IPS-18c (cell line): ENCODE results near the gene RNASE3.
"Not testable (repeated sequence)": the region's sequence is repeated elsewhere in the genome, so short reads cannot be mapped to it uniquely, and the experiment has no call there.

Experiments
- H3K4me3 ChIP-seq: 2 replicates; pipeline ENCODE4 v1.7.0; 2013; ENCODE audit warnings: low read depth, mild to moderate bottlenecking, low read length, moderate library complexity; ENCODE audit not compliant: insufficient read depth
- H3K9me3 ChIP-seq: one replicate; pipeline ENCODE4 v1.6.1; 2013; ENCODE audit warnings: mild to moderate bottlenecking, low read length, moderate library complexity; ENCODE audit not compliant: control insufficient read depth, insufficient read depth

Gene RNASE3

DNA sequence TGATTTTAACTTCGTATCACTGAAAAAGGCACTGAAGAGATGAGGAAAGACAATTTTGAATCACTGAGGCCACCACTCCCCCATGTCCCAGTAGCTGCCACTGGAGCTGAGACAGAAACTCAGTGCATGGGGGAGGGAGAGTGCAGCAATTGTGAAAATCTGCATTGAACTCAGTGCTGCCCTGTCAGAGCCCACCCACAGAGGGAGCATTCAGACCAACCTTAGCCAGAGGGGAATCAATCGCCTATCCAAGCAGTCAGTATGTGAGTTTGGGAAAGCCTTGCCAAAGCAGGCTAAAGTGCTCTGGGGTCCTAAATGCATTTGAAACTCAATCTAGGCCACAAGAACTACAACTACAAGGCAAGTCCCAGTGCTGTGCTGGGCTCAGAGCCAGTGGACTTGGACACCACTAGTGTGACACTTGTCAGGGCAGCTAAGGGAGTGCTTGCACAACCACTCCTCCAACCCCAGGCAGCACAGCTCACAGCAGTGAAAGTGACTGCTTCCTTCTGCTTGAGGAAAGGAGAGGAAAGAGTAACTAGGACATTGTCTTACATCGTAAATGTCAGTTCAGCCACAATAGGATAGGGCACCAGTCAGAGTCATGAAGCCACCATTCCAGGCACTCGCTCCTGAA lies 13.3 kb downstream of the RNASE3 start:
- no peak overlapping the region for H3K4me3 ChIP-seq
- H3K9me3 ChIP-seq: no peaks in the 10 kb centered on the region

DNA sequence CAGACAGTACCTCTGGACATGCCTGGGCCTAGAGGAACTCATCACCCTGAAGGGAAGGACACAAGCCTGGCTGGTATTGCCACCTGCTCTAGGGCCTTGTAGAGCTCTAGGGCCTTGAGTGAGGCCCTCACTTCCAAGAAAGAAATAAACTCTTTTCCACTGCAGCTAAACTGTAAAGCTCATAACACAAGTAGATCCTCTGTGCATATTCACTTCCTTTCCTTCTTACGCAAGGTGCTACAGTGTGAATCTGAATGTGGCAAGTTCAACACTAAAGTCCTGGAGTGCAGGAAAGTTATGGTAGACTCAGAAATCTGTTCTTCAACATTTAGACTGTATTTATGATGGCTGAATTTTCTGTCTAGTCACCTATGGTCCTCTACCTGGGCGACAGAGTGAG lies 14.5 kb downstream of the RNASE3 start:
- H3K9me3 ChIP-seq: no peaks in the 10 kb centered on the region
- H3K4me3 ChIP-seq: no peak overlapping the region

DNA sequence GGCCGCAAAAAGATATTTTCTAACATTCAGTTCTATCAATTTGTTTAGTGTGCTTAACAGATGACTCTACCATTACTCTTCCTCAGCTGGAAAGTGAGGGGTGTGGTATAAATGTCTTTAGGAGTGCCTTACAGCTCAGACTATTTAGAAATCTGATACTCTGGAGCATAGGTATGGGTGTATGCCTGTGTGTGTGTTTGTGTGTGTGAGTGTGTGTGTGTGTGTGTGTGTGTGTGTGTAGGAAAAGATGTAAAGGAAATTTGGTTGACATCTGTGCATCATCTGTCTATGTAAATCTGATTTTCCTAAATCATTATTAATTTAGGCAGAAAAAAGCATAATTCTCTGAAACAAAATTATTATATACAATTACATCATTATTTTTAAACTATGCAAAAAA lies 16.0 kb downstream of the RNASE3 start:
- H3K4me3 ChIP-seq: no peak overlapping the region
- no peaks in the 10 kb centered on the region for H3K9me3 ChIP-seq

DNA sequence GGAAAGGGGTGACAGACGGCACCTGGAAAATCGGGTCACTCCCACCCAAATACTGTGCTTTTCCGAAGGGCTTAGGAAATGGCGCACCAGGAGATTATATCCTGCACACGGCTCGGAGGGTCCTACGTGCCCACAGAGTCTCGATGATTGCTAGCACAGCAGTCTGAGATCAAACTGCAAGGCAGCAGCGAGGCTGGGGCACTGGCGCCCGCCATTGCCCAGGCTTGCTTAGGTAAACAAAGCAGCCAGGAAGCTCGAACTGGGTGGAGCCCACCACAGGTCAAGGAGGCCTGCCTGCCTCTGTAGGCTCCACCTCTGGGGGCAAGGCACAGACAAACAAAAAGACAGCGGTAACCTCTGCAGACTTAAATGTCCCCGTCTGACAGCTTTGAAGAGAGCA lies 19.6 kb downstream of the RNASE3 start:
- H3K9me3 ChIP-seq, H3K4me3 ChIP-seq: not testable (repeated sequence)

DNA sequence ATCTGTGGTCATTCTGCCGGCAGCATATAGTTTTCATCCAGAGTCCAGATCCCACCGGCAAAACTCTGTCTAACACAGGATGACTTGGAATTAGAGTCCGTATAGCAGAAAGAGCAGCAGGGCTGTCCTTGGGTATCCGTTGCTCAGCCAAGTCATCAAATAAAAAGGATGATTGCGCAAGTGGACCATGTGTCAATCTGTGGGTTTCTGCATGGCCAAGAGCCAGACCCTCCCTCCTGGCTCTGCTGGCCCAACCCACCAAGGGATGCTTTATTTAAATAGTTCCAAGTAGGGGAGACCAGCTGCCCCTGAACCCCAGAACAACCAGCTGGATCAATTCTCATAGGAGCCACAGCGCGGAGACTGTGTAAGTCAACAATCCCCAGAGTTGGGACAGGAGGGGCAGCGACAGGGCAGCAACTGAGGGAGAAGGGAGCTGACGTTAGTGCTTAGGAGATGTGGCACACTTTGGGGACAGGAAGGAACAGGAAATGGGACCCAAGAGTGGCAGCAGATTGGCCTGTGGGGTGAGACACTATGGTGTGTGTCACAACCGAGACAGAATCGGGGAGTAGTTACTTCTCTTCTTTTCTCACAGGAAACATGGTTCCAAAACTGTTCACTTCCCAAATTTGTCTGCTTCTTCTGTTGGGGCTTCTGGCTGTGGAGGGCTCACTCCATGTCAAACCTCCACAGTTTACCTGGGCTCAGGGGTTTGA lies 28.0 kb downstream of the RNASE3 start:
- not testable (repeated sequence) for H3K4me3 ChIP-seq, H3K9me3 ChIP-seq

DNA sequence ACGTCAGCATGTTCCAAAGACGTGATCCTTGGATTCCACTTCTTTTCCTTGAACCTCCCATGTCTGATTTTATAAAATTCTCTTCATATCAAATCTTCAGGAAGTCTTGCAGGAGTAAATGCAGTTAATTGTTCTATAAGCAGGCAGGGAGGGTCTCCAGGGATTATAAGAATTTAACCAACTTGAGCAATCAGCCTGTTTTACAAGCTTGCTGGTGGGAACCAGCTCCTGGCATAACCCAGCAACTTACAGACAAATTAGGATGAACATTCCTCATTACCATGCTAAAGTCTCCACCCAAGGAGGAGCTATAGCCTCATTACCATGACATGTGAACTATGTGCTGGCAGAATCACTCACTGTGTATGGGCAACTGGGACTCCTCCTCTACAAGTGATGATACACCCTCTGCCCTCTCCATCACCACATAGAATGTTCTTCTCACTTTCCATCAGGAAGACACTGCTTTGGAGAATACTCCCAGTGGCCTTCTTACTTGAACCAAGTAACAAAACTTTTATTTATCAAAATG lies 32.6 kb downstream of the RNASE3 start:
- not testable (repeated sequence) for H3K4me3 ChIP-seq, H3K9me3 ChIP-seq

DNA sequence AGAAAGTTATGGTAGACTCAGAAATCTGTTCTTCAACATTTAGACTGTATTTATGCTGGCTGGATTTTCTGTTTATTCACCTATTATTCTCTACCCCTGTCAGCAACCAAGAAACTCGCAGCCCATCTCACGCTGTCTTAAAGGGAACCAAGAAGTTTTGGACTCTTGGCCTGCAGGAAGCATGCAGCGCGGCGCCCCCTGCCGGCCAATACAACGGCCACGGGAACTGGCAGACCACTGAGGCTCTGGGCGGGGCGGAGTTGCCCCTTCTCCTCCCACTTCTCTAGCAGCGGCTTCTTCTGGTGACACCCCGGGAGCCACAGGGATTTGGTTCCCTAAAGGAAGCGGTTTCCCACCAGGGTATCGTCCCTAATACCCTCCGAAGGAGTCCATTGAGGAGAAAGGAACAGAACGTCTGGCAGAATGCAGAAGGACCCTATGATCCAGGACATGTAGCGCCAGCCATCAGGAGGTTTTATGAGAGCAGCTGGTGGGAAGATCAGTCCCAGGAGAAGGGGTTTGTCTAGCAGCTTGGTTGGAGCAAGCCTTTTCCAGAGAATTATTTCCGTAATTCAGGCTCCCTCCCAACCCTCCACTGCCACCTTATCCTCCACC lies 43.1 kb downstream of the RNASE3 start:
- no peak overlapping the region; the same call in 1 of the 2 replicates for H3K4me3 ChIP-seq

DNA sequence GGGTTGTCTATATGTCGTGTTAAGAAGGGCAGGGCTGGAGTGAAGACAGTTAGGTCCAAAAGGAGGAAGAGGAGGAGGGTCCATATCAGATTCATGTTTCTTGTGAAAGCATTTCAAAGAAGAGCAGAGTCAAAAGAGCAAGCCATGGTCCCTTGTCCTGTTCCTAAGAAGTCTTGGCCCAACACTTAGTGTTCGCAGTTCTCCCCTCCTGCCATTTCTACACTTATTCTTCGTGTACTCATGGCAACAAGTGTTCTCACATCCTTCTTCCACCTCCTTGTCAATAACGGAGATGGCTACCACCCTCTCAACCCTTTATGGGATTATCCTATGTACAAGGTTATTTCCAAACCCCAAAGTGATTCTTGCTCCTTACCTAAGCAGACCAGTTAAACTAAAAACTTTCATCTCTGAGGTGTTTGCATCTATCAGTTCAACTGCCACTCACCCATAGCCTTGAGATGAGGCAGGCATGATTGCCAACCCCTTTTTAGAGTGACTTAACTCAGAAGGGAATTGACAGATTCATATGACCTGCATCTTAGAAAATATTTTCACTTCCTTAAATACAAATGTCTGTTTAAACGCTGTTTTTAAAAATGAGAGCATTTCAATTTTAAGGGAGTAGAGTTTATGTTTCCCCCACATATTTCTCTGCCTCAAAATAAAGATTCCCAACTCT lies 44.3 kb downstream of the RNASE3 start:
- Histone ChIP-seq H3K9me3 (no peaks in the 10 kb centered on the region), H3K4me3 (no peak overlapping the region)

More for the DNA sequence above, 43.1 kb downstream of the RNASE3 start:
- no peaks in the 10 kb centered on the region for H3K9me3 ChIP-seq
